Stomach (tissue), 4 donors: ENCODE data around the gene ATP2B1.

ENCODE experiments used
- CTCF ChIP-seq, 7 experiments: fragments of 450-650 bp in 4 of 7; fragments of 200-600 bp in 3 of 7; sonication (generic) in 3 of 7; IDR thresholded peaks; one replicate each; pipeline ENCODE4 v1.5.1; 2016 to 2019; ENCODE audit warnings: antibody characterized with exemption in 7 of 7, control low read depth in 2 of 7, mild to moderate bottlenecking in 1 of 7
- EP300 ChIP-seq: sonication (generic); formaldehyde crosslinking; IDR thresholded peaks from one replicate; pipeline ENCODE4 v1.6.1; 2017; ENCODE audit warnings: antibody characterized with exemption
- POLR2A ChIP-seq, 4 donors: fragments of 450-650 bp; IDR thresholded peaks; one replicate each; pipeline ENCODE4 v1.6.1; 2016; ENCODE audit warnings: antibody characterized with exemption in 4 of 4, control low read depth in 2 of 4, mild to moderate bottlenecking in 1 of 4, moderate library complexity in 1 of 4
- POLR2AphosphoS5 ChIP-seq, 3 donors: sonication (generic); formaldehyde crosslinking; IDR thresholded peaks; one replicate each; pipeline ENCODE4 v1.6.1; 2016; ENCODE audit warnings: antibody characterized with exemption in 3 of 3

- TF ChIP-seq CTCF (IDR thresholded peaks at IDR 0.05) = no peak
- TF ChIP-seq POLR2AphosphoS5 (IDR thresholded peaks at IDR 0.05) = no peak
- no peak for TF ChIP-seq POLR2A (IDR thresholded peaks at IDR 0.05)
- TF ChIP-seq EP300 = no peak
These were observed 169.0 kb downstream of the ATP2B1 start for GRCh38 chr12:89539426-89540223.
